ENCODE data around the gene NHLH2.

NHLH2 gene

DNA sequence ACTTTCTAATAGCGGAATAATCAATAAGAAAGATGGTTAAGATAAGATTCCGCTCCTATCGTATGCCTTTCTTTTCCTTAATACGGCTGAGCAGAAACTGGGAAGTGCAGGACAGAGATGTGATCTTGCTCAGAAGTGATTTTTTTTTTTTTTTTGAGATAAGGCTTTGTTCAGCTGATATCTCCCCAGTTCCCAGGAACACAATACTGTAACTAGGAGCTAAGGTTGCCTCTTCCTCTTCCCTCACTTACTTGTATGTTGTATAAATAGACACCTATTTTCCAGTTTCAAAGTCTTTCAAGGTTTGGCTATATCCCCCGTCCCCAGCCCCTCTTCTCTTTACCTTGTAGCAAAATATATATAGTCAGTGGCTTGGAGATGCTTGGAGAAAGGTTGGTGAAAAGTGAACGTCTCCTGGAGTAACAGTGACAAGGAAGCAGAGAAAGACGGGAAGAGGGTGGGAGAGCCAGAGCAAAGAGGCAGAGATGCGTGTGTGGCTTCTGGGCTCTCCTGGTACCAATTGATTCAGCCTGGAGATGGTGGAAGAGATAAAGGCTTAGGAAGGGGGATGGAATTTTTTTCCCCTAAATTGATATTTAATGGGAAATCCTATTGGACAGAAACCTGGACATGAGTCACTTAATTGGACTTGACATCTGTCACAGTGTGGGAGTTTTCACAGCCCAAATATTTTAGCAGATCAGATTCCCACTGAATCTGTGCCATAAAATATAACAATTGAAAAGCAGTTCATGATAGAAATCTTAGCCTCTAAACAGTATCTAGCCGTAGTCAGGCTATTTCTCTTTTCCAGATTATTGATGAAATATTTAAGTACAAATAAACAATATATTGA, at the start of gene NHLH2:
Gene NHLH2 (minus strand): TSS at position 522 of the 856 bp plus-strand sequence. CDS start 2,754 bp downstream, outside the sequence.
- no peak for DNase-seq

DNA sequence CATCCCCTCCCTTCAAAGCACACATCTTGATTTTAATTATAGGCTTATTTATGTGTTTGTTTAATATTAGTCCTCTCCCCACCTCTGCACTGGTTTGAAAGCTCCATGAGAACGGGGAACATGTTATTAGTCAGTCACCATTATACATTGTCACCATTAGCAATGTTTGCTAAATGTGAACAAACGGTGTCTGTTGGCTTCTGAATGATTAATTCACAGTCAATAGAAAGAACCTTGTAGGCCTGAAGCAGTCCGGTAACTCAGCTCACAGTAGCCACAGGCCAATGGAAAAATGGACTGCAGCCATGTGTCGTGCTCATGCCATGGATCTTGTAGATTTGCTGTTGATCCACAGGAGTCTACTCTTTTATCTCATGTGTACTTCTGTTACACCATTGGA, 49.7 kb upstream of the NHLH2 start:
- no peak for DNase-seq

DNA sequence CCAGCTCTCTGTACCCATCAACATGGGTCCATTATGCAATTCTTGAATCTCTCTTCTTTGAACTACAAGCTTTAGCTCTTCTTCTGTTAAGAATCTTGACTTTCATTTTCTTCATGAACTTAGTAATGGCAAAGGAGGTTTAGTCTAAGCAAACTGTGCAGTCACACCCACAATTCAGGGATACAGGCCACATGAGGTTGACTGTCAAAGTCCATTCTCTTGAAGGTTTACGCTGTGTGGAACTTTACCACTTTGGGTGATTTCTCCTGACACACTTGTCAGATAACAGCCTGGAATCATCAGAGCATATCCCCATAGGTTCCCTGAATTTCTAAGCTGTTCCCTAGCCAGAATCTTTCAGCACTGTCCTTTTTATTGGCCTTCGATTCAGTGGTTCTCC, 48.0 kb upstream of the NHLH2 start:
- no peak for DNase-seq

DNA sequence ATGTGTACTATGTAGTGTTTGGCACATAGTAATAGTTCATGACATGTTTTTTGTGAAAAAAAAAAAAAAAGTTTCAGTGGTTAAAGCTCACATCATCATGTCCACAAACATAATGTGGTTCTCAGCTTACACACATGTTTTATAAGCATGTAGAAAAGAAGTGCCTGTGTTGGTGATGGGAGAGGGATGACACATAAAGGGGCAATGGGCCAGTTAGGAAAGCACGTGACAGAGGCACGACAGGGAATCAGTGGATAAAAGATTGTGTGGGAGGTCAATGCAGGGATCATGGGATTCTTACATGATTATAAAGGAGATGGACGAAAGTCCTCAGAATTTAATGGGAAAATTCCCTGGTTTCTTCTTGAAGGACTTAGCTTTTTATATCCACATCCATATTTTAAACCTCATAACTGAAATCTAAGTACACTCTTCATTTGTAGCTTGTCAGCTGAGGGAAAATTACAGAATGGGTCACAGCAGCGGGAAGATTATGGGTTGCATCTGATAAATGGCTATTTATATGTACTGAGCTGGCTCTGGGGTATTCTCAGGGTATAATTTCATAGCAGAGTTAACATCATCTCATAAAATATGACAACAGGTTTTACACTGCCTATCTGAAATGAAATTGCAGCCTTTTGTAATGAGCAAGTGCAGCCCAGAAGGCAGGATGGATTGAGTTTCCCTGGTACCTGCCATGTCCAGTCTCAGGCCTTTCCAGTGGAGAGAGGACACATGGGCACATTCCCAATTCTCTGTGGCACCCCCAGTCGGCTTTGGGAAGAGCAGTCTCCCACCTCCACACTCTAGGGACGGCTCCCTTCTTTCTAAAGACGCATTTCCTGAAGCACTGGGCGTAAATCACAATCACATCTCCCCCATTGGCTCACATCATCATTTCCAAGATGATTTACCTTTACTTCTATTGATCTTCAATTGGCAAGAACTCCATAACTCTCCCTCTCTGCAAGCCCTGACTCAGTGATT, 42.3 kb upstream of the NHLH2 start:
- DNase-seq: no peak

DNA sequence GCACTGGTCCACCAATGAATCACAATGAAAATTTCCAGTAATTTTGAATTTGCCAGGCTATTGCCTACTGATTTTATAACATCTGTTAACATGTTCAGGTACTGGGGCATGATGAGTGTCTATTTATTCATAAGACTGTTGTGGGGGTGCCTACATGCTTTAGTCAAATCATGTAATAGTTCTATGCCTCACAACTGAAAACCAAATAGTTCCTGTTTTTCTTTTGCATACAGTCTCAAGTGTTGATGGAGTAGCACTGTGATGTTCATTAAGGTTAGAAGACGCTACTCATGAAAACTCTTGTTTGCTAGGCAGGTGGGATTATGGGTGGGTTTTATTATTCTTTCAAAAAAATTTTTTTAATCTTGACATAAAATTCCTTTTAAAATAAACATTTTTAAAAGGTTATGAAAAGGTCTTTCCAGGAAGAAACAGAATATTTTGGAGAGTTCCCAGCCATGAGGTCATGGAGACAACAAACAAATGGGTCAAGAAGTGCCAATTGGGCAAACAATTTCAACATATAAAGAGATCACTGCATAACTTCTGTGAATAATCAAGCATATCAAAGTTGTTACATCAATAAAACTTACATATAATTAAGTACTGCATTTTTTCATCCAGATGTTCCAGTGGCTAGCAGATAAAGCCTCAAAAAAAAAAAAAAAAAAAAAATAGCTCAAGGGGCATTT, 40.2 kb upstream of the NHLH2 start:
- no peak for DNase-seq

DNA sequence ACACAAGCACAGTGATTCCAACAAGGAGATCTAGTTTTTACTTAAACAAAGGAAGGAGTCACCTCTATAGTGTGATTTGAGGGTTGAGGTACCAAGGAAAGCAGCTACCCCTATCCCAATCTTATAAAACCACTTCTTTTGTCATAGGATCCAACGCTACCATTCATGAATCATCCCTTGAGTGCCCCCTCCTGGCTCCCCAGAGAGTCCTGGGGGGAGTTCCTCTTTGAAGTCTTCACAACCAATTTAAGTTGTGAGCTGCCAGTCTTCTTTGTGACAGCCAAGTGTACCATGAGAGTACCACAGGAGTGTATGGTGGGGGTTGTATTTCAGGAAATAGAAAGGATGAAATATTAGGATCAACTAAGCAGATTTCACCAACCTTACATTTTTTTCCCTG, 39.1 kb upstream of the NHLH2 start:
- no peak for DNase-seq

DNA sequence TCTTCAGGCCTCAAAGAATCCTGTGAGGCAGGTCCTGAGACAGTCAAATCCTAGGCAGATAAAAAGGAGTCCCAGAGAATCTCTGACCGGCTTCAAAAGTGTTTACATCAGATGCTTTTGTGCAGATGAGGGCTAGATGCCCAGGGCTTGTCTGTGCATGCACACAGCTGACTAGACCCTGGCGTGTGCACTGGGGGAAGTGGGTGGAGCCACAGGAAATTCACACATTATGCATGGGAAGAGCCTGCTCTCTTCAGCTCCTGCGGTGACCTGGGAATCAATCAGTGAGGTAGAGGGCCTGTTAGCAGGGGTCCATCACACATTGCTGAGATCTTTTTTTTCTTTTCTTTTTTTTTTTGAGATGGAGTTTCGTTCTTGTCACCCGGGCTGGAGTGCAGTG, 36.6 kb upstream of the NHLH2 start:
- no peak for DNase-seq

DNA sequence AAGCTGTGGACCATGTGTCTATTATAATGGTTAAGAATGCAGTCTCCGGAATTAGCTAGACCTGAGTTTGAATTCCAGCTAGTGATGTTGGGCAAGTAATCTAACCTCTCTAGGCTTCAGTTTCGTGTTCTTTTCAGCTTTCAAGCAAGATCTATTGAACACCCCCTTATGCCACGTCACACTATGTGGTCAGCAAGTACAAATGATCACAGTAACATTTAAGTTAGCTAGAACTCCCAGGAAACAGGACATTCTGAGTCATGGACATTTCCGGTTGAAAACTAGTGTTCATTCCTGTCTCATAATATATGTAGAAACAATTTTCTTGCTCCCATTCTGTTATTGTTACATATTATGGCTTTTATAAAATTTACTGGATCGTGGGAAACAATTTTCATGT, 34.0 kb upstream of the NHLH2 start:
- DNase-seq: no peak

DNA sequence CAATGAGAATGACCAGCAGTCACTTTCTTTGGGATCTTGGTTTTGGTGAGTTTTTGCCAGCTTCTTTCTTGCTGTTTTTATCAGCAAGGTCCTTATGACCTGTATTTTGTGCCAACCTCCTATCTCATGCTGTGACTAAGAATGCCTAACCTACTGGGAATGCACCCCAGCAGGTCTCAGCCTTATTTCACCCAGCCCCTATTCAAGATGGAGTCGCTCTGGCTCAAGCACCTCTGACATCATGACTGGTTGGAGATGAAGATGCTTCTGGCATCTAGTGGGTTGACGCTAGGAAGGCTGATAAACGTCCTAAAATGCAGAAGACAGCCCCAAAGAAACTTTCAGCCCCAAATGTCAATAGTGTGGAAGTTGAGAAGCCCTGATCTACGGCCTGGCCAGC, 33.6 kb upstream of the NHLH2 start:
- no peak for DNase-seq

DNA sequence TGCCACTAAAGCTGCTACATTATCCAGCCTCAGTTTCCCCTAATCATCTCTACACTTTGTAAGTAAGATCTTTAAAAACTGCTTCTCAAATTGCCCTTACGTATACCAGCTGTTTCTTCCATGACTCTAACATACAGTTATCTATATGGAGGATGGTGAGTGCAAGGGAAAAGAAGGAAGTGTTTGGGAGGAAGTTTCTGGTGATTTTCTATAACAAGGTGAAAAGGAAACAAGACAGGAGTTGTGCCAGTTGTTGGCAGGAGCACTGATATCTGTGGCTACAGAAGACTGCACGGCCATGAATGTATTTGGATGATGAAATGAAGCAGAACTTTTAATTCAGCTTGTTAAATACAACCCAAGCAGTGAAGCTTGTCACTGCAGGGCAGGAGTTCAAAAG, 32.3 kb upstream of the NHLH2 start:
- no peak for DNase-seq

DNA sequence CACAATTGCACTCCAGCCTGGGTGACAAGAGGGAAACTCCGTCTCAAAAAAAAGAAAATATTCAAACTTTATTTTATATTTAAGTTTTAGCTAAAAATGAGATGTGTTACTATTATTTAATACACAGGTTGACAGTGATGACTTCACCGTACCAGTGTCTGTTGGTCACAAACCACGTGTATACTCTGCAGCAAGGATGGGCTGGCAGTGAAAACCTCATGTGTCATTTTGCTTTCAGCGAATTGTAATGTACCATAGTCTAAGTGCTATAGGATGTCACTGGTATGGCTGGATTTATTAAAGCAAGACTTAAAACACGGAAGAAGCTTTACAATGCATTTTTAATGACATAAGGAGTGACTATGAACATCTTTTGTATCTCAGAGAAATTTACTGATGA, 28.1 kb upstream of the NHLH2 start:
- DNase-seq: no peak

DNA sequence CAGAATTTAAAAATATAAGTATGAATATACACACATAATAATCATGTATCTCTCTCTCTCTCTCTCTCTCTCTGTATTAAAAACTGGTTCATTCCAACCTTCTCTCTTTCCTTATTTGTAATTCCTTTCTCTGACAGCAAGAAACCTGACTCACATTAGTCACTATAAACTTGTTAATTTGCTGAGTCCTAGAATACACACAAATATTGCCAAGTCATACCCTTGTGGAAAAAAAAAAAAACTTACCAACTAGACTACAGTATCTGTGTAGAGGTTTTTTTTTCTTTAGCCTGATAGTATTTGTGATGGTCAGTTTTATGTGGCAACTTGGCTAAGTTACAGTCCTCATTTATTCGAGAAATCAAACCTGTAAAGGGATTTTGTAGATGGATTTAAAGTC, 26.3 kb upstream of the NHLH2 start:
- DNase-seq: no peak

DNA sequence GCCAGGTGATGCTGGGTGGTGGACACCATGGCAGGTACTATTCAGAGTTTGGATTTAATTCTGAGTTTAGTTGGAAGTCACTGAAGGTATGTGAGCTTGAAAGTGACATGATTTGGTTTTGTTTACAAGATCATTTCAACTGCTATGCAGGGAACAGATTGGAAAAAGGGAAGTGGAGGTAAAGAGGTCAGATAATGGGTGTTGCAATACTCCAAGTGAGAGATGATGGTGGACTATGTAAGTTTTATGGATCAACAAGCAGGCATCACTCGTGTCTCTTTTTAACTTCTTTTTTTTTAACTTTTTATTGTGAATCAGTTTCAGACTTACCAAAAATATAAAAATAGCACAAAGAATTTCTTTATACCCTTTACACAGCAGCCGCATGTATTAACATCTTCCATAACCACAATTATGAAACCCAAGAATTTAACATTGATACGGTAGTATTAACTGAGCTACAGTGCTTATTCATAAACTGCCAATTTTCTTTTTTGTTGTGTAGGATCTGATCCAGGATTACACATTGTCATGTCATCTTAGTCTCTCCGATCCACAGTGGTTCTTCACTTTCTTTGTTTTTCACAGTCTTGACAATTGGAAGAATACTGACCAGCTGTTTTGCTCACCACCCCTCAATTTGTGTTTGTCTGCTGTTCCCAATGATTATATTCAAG, 24.9 kb upstream of the NHLH2 start:
- no peak for DNase-seq

DNA sequence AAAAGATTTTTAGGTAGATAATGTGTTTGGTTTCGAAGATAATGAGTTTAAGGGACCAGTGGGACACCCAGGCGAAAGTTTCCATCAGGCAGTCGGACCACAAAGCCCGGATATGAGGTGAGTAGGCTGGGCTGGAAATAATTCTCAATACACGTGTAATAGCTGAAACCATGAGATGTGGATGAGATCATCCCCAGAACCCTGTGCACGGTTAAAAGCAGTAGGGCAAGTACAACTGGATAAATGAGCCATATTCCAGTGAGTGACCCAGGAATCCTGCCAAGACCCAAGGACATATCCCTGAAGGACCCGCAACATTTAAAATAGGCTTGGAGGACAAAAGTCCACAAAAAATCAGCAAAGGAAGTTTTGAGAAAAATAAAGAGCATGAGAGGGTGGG, 21.5 kb upstream of the NHLH2 start:
- no peak for DNase-seq

DNA sequence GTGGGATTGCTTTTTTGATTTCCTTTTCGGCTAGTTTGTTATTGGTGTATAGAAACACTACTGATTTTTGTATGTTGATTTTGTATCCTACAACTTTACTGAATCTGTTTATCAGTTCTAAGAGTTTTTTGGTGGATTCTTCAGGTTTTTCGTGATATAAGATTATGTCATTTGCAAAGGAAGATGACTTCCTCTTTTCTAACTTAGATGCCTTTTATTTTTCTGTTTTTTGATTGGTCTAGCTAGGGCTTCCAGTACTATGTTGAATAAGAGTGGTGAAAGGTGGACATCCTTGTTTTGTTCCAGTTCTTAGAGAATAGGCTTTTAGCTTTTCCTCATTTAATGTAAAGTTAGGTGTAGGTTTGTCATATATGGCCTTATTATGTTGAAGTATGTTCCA, 13.1 kb upstream of the NHLH2 start:
- no peak for DNase-seq

DNA sequence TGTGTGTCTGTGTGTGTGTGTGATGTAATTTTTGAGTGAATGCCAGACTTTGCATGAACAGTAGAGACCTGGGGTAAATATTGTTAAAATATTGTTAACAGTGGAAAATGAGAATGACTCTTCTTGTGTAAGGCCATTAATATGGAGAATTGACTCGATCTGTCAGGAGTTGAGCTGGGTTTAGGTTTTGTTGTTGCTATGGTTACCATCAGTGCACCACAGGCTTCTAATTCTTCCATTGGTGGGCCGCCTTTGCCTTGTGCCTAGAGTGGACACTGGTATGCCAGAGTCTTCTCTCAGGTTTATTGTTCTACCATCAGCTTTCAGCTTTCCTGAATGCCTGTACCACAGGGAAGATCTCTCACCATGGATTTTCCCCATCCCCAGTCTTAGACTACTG, 10.0 kb upstream of the NHLH2 start:
- DNase-seq: no peak

DNA sequence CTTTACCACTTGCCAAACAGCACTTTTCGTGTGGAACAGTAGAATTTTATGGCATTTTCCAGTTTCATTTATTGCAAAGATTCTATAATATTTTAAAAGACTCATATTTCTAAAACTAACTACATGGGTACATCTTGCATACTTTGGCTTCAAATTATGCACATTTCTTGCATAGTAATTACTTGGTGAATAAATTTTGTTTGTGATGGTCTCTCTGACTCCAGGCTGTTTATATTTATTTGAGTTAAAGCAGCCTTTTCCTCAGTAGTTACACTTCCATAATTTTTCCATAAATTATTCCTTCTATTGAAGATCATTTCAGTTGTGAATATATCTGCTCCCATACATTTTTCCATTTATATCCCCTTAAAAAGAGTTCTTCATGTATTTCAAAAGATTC, 6.9 kb upstream of the NHLH2 start:
- DNase-seq: no peak

DNA sequence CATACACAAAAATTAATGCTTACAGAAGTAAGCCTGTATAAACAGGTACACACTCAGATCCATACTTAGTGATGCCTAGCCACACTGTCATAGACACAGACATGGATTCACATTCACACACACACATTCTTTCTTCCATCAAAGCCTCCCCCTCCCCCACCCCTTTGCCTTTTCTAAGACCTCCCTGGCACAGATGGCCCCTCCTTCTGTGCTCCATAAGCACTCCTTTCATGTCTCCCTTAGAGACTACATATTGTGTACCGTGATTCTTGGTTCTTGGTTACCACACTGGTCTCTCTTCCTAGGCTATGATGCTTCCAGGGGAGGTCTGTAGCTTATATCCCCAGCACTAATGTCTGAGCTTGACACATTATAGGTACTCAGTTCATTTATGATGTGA, 2.0 kb upstream of the NHLH2 start:
- no peak for DNase-seq

DNA sequence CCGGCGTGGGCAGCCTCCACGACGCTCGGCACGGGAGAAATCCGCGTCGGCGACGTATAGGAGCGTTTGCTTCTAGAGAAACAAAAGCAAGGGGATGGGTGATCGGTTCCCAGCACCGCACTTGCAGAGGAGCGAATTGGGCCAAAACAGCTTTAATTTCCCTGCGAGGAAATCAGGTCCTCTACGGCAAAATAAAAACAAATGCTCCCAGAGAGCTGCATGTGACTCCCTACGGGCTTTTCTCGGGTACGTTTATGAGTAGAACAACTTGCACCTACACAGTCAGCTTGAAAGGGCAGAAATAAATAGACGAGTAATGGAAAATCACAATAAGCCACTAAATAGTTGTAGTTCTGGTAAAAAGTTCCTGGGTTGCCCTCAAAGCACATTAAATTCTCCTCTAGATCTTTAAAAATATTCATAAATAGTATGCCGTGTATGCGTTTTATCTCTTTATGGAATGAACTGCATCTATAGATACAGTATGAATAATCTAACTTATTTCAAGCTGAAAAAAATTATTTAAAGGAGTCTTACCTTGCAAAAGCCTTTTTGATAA, 1.2 kb downstream of the NHLH2 start:
- no peak for DNase-seq

DNA sequence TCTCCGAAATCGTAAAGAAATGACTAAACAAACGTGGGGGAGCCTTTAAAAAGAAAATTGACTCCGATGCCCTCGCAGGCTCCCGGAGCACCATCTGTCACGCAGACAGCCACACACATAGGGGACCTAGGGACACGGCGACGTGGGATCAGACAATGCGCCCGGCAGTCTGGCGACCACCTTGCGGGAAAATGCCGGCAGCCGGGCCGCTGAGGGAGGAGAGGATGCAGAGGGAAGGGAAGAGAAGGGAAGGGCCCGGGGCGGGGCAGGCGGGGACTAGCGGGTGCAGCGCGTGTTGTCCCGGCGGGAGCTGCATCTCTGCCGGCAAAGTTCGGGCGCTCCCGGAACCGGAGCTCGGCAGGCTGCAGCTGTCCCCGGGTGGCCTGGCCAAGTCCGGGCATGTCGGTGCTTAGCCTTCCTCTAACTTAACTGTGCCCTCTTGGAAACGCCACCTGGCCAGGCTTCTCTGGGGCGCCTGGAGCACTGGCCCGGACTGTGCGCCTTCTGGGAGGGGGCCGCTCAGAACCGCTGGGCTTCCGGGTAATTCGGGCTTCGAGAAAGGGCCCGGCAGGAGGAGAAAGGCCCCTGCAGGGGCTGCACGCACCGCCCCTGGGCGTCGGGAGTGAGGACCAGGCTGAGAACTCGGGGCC, 1.8 kb downstream of the NHLH2 start:
- no peak for DNase-seq

DNA sequence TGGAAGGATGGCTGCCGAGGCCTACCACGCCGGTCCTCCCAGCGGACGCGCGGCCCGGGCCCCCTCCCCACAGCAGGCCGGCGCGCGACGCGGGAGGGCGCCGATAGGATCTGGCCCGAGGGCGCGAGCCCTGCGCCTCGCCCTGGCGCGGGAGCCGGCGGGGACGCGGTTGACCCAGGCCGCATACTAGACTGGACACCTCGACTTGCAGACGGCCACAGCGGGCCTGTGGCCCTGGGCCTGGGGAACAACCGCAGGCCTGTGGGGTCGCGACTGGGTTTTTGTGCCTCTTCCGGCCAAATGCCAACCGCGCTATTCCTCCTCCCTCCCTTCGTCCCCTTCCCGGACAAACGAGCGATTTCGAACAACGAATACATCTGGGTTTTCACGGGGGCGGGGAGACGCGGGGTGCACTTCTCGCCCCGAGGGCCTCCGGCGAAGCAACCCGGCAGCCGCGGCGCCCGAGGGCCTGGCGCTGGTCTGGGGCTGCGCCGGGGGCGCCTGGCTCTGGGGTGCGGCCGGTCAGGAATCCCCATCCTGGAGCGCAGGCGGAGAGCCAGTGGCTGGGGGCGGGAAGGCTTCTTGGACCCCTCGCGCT, 2.4 kb downstream of the NHLH2 start:
- no peak for DNase-seq

All from amniotic stem cell (primary cell).